NCI-H524 treated with DMSO at 0.1 percent for 48 hours (cell line): ENCODE data around the gene LUC7L.
"Not testable (repeated sequence)": the region's sequence is repeated elsewhere in the genome, so short reads cannot be mapped to it uniquely, and the experiment has no call there.

ENCODE experiments used
- DNase-seq: peaks from one replicate; lab custom pipeline; 2025; lab: John Stamatoyannopoulos, UW

LUC7L gene

DNA sequence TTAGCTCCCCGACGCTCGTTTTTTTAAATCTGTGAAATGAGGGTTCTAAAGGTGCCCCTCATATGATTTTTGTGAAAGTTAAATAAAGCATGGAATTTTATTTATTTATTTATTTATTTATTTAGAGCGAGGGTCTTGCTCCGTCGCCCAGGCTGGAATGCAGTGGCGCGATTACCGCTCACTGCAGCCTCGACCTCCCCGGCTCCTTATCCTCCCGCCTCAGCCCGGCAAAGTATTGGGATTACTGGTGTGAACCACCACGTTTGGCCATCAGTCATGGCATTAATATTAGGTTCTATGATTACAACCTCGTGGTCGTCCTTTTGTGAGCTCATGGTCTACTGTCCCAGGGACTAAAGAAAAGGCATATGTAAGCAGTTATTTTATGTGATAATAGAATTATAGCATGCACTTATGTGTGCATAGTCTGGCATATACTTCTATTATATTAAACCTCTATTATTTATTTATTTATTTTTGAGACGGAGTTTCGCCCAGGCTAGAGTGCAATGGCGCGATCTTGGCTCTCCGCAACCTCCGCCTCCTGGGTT lies 557 bp upstream of the LUC7L start:
- DNase-seq = no peak

DNA sequence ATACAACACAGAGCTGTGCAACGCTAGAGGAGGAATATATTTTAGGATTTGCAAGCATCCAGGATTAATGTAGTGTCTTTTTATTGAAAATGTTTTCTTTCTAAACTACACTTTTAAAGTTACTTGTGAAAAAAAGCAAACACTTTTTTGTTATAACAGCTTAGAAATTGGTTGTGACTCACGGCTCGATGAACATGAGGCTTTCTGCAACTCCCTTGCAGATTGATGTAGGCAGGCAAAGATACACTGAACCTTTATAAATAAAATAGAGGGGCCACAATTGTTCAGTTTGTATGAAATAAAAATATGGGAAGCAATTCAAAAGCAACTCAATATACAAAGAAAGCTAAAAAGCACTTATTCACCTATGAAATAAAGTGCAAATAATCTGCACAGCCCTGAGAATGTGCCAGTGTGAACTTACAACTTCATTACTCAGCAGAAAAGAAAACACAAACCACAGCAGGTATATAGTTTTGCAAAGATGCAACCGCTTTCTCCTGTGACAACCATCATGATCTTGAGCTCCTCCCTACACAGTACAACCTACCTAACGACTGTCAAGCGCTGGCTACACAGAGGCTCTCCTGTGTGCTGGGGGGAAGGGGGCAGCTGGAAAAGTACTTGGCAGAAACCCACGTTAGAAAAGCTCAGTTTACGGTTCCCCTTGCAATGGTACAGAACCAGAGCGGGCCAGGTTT lies 948 bp downstream of the LUC7L start:
- DNase-seq = no peak

- DNase-seq = no peak
Measured at GRCh38 chr16:220021-220420, 9.2 kb downstream of the LUC7L start.

DNA sequence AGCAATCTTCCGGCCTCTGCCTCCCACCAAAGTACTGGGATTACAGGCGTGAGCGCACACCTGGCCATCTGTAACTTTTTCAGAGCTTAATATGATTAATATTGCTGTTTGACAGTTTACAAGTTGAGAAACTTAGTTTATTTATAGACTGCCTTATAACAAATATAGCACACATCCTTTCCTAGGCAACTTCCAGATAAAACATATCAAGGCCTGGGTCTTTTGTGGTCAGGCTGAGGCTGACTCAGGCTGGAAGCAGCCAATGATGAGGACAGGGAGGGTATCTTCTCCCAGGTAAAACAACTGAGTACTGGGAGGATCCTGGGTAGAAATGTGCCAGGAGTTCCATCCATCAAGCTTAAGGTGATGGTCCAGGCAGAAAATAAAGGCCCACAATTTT lies 16.2 kb downstream of the LUC7L start:
- no peak for DNase-seq

- not testable (repeated sequence) for DNase-seq
Measured at GRCh38 chr16:211631-212180, 17.5 kb downstream of the LUC7L start.

DNA sequence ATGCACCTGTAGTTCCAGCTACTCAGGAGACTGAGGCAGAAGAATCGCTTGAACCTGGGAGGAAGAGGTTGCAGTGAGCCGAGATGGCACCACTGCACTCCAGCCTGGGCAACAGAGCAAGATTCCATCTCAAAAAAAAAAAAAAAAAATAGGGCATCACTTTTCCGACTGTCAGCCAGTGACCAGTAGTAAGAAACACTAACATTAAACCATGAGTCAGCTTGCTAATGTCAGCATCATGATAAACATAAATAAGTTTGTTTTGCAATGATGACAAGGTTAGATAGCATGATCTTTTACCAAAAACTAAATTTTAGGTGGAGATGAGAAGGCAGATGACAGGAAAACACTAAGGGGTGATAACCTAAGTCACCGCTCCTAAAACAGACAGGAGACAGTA lies 19.9 kb downstream of the LUC7L start:
- not testable (repeated sequence) for DNase-seq

- DNase-seq = not testable (repeated sequence)
Measured at GRCh38 chr16:204046-204445, 25.2 kb downstream of the LUC7L start.

- no peak for DNase-seq
Measured at GRCh38 chr16:203246-203645, 26.0 kb downstream of the LUC7L start.

- no peak for DNase-seq
Measured at GRCh38 chr16:200388-200787, 28.9 kb downstream of the LUC7L start.

GRCh38 chr16:194516-194915 lies 34.7 kb downstream of the LUC7L start:
- DNase-seq = no peak

DNA sequence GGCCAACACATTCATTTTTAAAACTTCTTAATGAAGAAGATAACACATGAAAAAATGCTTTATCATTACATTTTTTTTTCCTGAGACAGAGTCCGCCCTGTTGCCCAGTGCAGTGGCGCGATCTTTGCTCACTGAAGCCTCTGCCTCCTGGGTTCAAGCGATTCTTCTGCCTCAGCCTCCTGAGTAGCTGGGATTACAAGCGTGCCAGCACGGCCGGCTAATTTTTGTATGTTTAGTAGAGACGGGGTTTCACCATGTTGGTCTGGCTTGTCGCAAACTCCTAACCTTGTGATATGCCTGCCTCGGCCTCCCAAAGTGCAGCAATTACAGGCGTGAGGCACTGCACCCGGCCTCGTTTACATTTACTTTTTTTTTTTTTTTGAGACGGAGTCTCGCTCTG lies 35.8 kb downstream of the LUC7L start:
- DNase-seq = no peak

GRCh38 chr16:192686-193085 lies 36.6 kb downstream of the LUC7L start:
- DNase-seq = no peak

- no peak for DNase-seq
Measured at GRCh38 chr16:191831-192230, 37.4 kb downstream of the LUC7L start.

- DNase-seq = no peak
Measured at GRCh38 chr16:189604-190186, 39.6 kb downstream of the LUC7L start.

GRCh38 chr16:188674-189073 lies 40.6 kb downstream of the LUC7L start:
- no peak for DNase-seq

DNA sequence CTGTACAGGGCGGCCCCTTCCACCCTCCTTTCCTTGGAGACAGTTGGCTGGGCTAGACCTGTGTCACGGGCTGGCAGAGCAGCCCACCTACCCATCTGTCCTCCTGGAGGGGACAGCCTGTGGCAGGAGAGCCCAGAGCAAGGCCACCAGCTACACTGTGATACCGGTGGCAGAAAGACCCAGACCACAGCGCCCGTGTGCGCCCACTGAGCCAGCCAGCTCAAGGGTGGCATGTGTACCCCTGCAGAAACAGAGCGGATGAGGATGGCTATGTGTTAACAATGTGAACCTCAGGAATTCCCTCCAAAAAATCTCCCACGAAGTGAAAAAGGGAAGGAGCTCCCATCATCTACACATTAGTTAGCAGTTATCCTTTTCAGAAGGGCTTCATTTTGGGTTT lies 41.9 kb downstream of the LUC7L start:
- DNase-seq = no peak

DNA sequence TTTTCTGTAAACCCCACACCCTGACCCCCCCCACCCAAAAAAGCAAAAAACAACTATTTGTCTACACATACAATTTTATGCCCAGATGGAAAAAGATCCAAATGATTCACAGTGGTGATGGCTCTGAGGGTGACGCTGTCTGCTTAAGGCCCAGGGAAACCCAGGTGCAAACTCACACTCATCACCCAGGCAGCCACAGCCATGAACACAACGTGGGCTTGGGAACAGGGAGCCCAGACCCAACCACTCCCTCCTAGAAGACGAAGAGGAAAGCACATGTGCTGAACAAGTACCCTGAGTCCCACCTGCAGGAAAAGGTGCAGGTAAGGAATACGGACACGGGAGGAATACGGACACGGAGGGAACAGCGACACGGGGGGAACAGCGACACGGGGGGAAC lies 43.6 kb downstream of the LUC7L start:
- no peak for DNase-seq

GRCh38 chr16:185213-185612 lies 44.0 kb downstream of the LUC7L start:
- no peak for DNase-seq

- DNase-seq = no peak
Measured at GRCh38 chr16:183005-183404, 46.2 kb downstream of the LUC7L start.

DNA sequence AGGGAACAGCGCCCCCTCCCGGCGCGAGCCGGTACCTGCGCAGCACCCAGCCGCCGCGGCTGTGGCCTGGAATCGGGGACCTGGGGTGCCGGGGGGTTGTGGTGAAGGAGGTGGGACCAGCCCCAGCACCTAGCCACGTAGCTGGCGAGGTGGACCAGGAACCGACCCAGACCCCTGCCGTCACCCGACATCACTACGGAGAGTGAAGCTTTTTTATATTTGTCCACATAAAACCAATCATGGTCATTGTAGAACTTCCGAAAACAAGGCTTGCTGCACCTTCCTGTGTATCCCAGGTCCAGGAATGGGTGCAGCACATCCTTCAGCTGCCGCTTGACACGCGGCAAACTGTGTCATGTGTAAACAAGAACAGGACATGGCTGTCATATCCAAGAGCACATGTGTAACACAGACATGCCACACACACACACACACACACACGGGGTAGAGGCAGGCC lies 47.7 kb downstream of the LUC7L start:
- DNase-seq = no peak

DNA sequence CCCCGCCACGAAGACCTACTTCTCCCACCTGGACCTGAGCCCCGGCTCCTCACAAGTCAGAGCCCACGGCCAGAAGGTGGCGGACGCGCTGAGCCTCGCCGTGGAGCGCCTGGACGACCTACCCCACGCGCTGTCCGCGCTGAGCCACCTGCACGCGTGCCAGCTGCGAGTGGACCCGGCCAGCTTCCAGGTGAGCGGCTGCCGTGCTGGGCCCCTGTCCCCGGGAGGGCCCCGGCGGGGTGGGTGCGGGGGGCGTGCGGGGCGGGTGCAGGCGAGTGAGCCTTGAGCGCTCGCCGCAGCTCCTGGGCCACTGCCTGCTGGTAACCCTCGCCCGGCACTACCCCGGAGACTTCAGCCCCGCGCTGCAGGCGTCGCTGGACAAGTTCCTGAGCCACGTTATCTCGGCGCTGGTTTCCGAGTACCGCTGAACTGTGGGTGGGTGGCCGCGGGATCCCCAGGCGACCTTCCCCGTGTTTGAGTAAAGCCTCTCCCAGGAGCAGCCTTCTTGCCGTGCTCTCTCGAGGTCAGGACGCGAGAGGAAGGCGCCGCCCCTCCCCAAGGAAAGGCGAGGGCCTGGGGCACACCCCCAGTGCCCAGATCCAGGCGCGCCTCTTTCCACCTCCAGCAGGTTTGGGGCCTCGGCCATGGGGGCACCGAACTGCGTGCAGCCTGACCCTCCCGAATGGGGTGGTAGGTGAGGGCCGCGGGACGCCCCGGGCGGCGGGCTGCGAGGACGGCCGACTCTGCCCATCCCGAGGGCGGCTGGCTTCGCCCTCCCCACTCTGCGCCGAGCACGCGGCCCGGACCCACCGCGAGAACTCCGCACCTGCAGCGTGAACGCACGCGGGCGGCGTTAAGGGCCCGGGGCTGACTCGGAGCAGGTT lies 48.3 kb downstream of the LUC7L start:
- DNase-seq = peak; percentile 60

- no peak for DNase-seq
Measured at GRCh38 chr16:180101-180675, 49.1 kb downstream of the LUC7L start, which contains the start of gene HBQ1. Gene HBQ1, plus strand, starts transcription at chr16:180459. Its CDS starts 28 bp downstream, at chr16:180487.
